Measurements from ENCODE around the gene IFNK. TPM values are rescaled to one million over a fixed set of nuclear protein-coding genes. Genes with fewer than 3 reads are reported as not detected.

The IFNK gene
- total RNA-seq, 4 donors from 2014 or later = not detected

GRCh38 chr9:27506981-27507380 is 17.1 kb upstream of the IFNK start:
- H3K27ac ChIP-seq = no peak overlapping the region
- DNase-seq = no peak
- no peak for TF ChIP-seq CTCF (IDR thresholded peaks at IDR 0.05)
- no peak overlapping the region for H3K4me3 ChIP-seq
- H3K27me3 ChIP-seq = no peaks in the 10 kb centered on the region
- H3K36me3 ChIP-seq = no peaks in the 10 kb centered on the region
- intact Hi-C loops (cut with DNase I; ENCODE audit: low total_unique reads) = no loop called here
- no peaks in the 10 kb centered on the region for H3K9me3 ChIP-seq
- H3K4me1 ChIP-seq = no peaks in the 10 kb centered on the region

- no peak for DNase-seq
- TF ChIP-seq POLR2A (IDR thresholded peaks at IDR 0.05) (no peak), CTCF (IDR thresholded peaks at IDR 0.05) (no peak)
- Histone ChIP-seq H3K4me1 (peaks cover 0 to 6% of the 10 kb centered on the region in 2 donors), H3K27me3 (no peaks in the 10 kb centered on the region), H3K4me3 (no peak overlapping the region), H3K27ac (no peak overlapping the region), H3K36me3 (no peaks in the 10 kb centered on the region), H3K9me3 (no peaks in the 10 kb centered on the region)
- intact Hi-C loops (cut with DNase I; ENCODE audit: low total_unique reads) = no loop called here
These were observed 13.3 kb upstream of the IFNK start for GRCh38 chr9:27510780-27511179.

- Histone ChIP-seq H3K4me1 (peaks cover 0 to 6% of the 10 kb centered on the region in 2 donors), H3K4me3 (no peak overlapping the region), H3K9me3 (no peaks in the 10 kb centered on the region), H3K27me3 (no peaks in the 10 kb centered on the region), H3K27ac (no peak overlapping the region), H3K36me3 (no peaks in the 10 kb centered on the region)
- DNase-seq = no peak
- no peak for TF ChIP-seq POLR2A (IDR thresholded peaks at IDR 0.05)
- TF ChIP-seq CTCF (IDR thresholded peaks at IDR 0.05) = no peak
- intact Hi-C loops (cut with DNase I; ENCODE audit: low total_unique reads) = no loop called here
These were observed 12.3 kb upstream of the IFNK start for GRCh38 chr9:27511771-27512170.

- TF ChIP-seq POLR2A (IDR thresholded peaks at IDR 0.05) (no peak), CTCF (IDR thresholded peaks at IDR 0.05) (no peak)
- Histone ChIP-seq H3K27ac (no peak overlapping the region), H3K4me3 (no peak overlapping the region), H3K27me3 (no peaks in the 10 kb centered on the region), H3K9me3 (no peaks in the 10 kb centered on the region), H3K36me3 (no peaks in the 10 kb centered on the region), H3K4me1 (peaks cover 0 to 6% of the 10 kb centered on the region in 2 donors)
- DNase-seq = peak in 1 of 2 donors; percentile 22
- intact Hi-C loops (cut with DNase I; ENCODE audit: low total_unique reads) = no loop called here
These were observed 9.5 kb upstream of the IFNK start for GRCh38 chr9:27514551-27514950.

- Histone ChIP-seq H3K27ac (no peak overlapping the region), H3K36me3 (no peaks in the 10 kb centered on the region), H3K27me3 (no peaks in the 10 kb centered on the region), H3K4me1 (peaks cover 0 to 6% of the 10 kb centered on the region in 2 donors), H3K9me3 (no peaks in the 10 kb centered on the region), H3K4me3 (no peak overlapping the region)
- no peak for TF ChIP-seq CTCF (IDR thresholded peaks at IDR 0.05)
- no peak for TF ChIP-seq POLR2A (IDR thresholded peaks at IDR 0.05)
- intact Hi-C loops (cut with DNase I; ENCODE audit: low total_unique reads) = no loop called here
- DNase-seq = no peak
These were observed 6.1 kb upstream of the IFNK start for GRCh38 chr9:27518006-27518405.

Data from uterus (tissue), 4 donors.